OCI-LY7 (cell line): ENCODE results near the gene EMILIN1. TPM values are rescaled to one million over a fixed set of nuclear protein-coding genes. Genes with fewer than 3 reads are reported as not detected.

Experiments
- BruUV-seq: library from RNA; stranded (reverse); fragments of 400-500 nt; replicated peaks from 2 replicates; lab custom pipeline; 2021; lab: Mats Ljungman, UMichigan
- CTCF ChIA-PET: fragments of 300-600 bp; sonication (Branson Sonifier 250); formaldehyde crosslinking; loops from one replicate; lab custom pipeline; 2022; ENCODE audit warnings: antibody characterized with exemption; ENCODE audit not compliant: unreplicated experiment; lab: Charles Lee
- POLR2A ChIA-PET: fragments of 300-600 bp; sonication (Branson Sonifier 250); formaldehyde crosslinking; loops from one replicate; lab custom pipeline; 2022; ENCODE audit warnings: antibody characterized with exemption; lab: Charles Lee
- DNase-seq: peaks from one replicate; pipeline ENCODE4 v3.0.0-alpha.2; 2015; ENCODE audit warnings: low spot score
- H2AFZ ChIP-seq: fragments of 200-600 bp; sonication (generic), shearing (Covaris generic); 2 replicates; pipeline ENCODE4 v1.6.1; 2014; ENCODE audit warnings: mild to moderate bottlenecking, antibody characterized with exemption, low read length, moderate library complexity
- H3K27ac ChIP-seq: fragments of 200-600 bp; sonication (generic); 2 replicates; pipeline ENCODE4 v1.5.1; 2014; ENCODE audit warnings: mixed run types, low read depth, mild to moderate bottlenecking, moderate library complexity, low read length, inconsistent platforms; ENCODE audit not compliant: poor library complexity, severe bottlenecking
- H3K36me3 ChIP-seq: fragments of 200-600 bp; sonication (generic); 2 replicates; pipeline ENCODE4 v1.6.1; 2014; ENCODE audit warnings: mild to moderate bottlenecking, antibody characterized with exemption, low read length, moderate library complexity, mixed read lengths; ENCODE audit not compliant: insufficient read depth
- H3K4me1 ChIP-seq: fragments of 200-600 bp; sonication (generic); 2 replicates; pipeline ENCODE4 v1.5.1; 2014; ENCODE audit warnings: mild to moderate bottlenecking, low read length; ENCODE audit not compliant: insufficient read depth, poor library complexity, severe bottlenecking
- H3K4me2 ChIP-seq: fragments of 200-600 bp; sonication (generic); 2 replicates; pipeline ENCODE4 v1.6.1; 2014; ENCODE audit warnings: mild to moderate bottlenecking, low read length
- H3K4me3 ChIP-seq: fragments of 200-600 bp; sonication (generic); 2 replicates; pipeline ENCODE4 v1.5.1; 2014; ENCODE audit warnings: mild to moderate bottlenecking, low read depth, low read length; ENCODE audit not compliant: poor library complexity, severe bottlenecking
- H3K79me2 ChIP-seq: fragments of 200-600 bp; sonication (generic); 2 replicates; pipeline ENCODE4 v1.6.1; 2016; ENCODE audit warnings: low read depth, mild to moderate bottlenecking, low read length, moderate library complexity, mixed read lengths; ENCODE audit not compliant: insufficient read depth
- H3K9me2 ChIP-seq: fragments of 200-600 bp; sonication (generic); 2 replicates; pipeline ENCODE4 v1.6.1; 2016; ENCODE audit warnings: mild to moderate bottlenecking, low read length, mixed read lengths; ENCODE audit not compliant: insufficient read depth
- H3K9me3 ChIP-seq: fragments of 200-600 bp; sonication (generic); 2 replicates; pipeline ENCODE4 v1.6.1; 2014; ENCODE audit warnings: mild to moderate bottlenecking, mixed run types, low read length, mixed read lengths
- H4K20me1 ChIP-seq: fragments of 200-600 bp; sonication (generic); 2 replicates; pipeline ENCODE4 v1.6.1; 2014; ENCODE audit warnings: mild to moderate bottlenecking, antibody characterized with exemption, low read length, moderate library complexity, mixed read lengths; ENCODE audit not compliant: insufficient read depth
- EZH2phosphoT487 ChIP-seq: fragments of 200-600 bp; sonication (generic); IDR thresholded peaks from 2 replicates; pipeline ENCODE4 v1.6.1; 2018; ENCODE audit warnings: low read depth, borderline replicate concordance, mild to moderate bottlenecking, mixed run types, antibody characterized with exemption, low read length, moderate library complexity, mixed read lengths
- intact Hi-C: fragments of 100-400 bp; cut with micrococcal nuclease; formaldehyde crosslinking; loops from one replicate; pipeline ENCODE4 v1.10.0; 2022; ENCODE audit not compliant: unreplicated experiment
- total RNA-seq, 2 experiments: library from RNA; depleted of rRNA in 1 of 2; stranded (reverse); fragments of >200 nt in 1 of 2; shearing (Covaris generic) in 1 of 2; gene quantifications; 2 replicates each; pipeline ENCODE4 v1.2.3, GENCODE V29; 2014 to 2022
- TF ChIP-seq, protein P1 (sequence below): fragments of 200-600 bp; sonication (generic); conservative IDR thresholded peaks from 2 replicates; pipeline ENCODE4 v1.5.1; 2014; ENCODE audit warnings: mild to moderate bottlenecking, antibody characterized with exemption, low read length, moderate library complexity, mixed read lengths

EMILIN1 gene
- total RNA-seq, 2 experiments from 2014 or later: 2.2 to 2.7 TPM

DNA sequence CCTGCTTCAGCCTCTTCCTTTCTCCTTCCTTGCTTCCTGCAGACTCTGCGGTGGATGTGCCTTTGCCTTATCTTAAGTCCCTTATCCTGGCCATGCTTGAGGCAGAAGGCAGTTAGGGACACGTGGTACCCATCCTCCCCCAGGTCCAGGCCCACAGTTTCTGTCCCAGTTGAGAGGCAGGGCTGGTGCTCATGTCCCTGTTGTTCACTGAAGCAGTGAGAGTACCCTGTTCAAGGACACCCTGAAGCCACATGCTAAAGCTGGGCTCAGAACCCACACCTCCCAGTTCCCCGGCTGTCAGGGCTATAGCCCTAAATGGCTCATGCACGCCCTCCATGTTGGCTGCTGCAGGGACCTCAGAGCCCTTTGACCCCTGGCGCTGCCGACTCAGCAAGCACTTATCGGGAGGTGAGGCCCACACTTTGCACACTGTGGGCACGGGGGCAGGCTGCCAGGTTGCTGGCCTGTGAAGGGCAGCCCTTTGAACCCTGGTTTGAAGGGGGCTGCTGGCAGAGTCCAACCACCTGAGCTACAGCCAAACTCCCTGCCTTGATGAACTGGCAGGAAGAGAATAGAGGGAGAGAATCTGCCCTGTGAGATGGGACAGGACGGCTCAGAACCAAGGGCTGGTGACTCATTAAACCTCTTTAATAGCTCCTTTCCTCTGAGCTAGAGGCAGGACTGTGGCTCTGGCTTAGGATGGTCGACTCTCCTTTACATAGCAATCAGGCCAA lies 14.4 kb downstream of the EMILIN1 start:
- Histone ChIP-seq H3K4me3 (no peak overlapping the region), H3K4me2 (no peak overlapping the region), H3K9me3 (no peaks in the 10 kb centered on the region), H3K4me1 (peaks cover 26% of the 10 kb centered on the region), H4K20me1 (no peaks in the 10 kb centered on the region), H3K36me3 (no peaks in the 10 kb centered on the region), H3K79me2 (no peaks in the 10 kb centered on the region), H3K9me2 (no peaks in the 10 kb centered on the region), H3K27ac (no peak overlapping the region), H2AFZ (no peak overlapping the region)
- CTCF ChIA-PET: no interaction called here
- DNase-seq: no peak
- intact Hi-C loops: no loop called here
- no TSS peak for BruUV-seq
- TF ChIP-seq, protein P1, sequence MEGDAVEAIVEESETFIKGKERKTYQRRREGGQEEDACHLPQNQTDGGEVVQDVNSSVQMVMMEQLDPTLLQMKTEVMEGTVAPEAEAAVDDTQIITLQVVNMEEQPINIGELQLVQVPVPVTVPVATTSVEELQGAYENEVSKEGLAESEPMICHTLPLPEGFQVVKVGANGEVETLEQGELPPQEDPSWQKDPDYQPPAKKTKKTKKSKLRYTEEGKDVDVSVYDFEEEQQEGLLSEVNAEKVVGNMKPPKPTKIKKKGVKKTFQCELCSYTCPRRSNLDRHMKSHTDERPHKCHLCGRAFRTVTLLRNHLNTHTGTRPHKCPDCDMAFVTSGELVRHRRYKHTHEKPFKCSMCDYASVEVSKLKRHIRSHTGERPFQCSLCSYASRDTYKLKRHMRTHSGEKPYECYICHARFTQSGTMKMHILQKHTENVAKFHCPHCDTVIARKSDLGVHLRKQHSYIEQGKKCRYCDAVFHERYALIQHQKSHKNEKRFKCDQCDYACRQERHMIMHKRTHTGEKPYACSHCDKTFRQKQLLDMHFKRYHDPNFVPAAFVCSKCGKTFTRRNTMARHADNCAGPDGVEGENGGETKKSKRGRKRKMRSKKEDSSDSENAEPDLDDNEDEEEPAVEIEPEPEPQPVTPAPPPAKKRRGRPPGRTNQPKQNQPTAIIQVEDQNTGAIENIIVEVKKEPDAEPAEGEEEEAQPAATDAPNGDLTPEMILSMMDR: no peak
- TF ChIP-seq EZH2phosphoT487: no peak
- POLR2A ChIA-PET: interaction anchor here (0.5 kb wide), 1 partner anchor 16 kb away, joined by 6 read pairs; no protein-coding TSS in a partner anchor

DNA sequence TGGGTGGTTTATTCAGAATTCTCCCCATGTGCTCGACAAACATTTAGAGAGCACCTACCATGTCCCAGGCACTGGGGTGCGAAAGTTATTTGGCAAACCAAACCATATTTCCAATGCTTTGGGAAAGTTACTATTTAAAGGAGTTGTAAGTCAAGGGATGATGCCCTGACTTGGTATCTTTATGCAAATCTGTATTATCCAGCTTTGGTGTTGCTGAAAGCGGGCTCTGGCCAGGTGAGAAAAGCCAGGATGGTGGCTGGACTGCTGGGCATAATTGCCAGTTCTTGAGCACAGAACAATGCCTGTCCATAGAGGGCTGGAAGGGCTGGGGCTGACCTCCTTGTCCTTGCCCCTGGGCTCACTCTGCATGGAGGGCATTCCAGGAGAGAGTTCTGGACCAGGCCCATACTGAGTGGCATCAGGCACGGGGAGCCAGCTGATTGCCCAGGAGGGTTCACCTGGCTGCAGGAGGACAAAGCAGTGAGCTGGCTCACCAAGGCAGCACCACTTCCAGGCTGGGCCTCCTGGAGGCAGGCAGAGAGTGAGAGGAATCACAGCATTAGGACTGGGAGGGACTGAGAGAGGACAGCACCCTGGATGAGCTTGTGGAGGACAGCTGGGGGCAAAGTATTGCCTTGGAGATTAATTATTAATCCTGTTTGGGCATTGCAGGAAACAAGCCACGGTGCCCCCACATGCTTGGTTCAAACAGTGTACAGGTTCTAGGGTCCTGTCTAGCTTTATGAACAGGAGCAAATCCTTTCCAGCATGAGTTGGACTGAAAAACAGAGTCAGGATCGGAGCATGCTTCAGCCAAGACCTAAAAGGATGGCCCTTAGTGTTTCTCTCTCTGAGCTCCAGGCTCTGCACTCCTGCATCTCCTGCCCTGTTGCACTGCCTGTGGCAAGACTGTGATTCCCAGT lies 15.3 kb downstream of the EMILIN1 start:
- intact Hi-C loops: no loop called here
- CTCF ChIA-PET: no interaction called here
- no peaks in the 10 kb centered on the region for H4K20me1 ChIP-seq

More for the DNA sequence above, 15.3 kb downstream of the EMILIN1 start:
- Histone ChIP-seq H3K4me1 (peaks cover 18% of the 10 kb centered on the region), H3K4me2 (no peak overlapping the region), H3K36me3 (no peaks in the 10 kb centered on the region), H3K9me3 (no peaks in the 10 kb centered on the region), H3K79me2 (no peaks in the 10 kb centered on the region), H3K9me2 (no peaks in the 10 kb centered on the region), H2AFZ (no peak overlapping the region), H3K27ac (no peak overlapping the region), H3K4me3 (no peak overlapping the region)
- BruUV-seq: no TSS peak
- no peak for TF ChIP-seq EZH2phosphoT487
- TF ChIP-seq, protein P1: no peak
- POLR2A ChIA-PET: no interaction called here
- no peak for DNase-seq
